ENCODE measurements around the gene SNIP1.

SNIP1 gene

DNA sequence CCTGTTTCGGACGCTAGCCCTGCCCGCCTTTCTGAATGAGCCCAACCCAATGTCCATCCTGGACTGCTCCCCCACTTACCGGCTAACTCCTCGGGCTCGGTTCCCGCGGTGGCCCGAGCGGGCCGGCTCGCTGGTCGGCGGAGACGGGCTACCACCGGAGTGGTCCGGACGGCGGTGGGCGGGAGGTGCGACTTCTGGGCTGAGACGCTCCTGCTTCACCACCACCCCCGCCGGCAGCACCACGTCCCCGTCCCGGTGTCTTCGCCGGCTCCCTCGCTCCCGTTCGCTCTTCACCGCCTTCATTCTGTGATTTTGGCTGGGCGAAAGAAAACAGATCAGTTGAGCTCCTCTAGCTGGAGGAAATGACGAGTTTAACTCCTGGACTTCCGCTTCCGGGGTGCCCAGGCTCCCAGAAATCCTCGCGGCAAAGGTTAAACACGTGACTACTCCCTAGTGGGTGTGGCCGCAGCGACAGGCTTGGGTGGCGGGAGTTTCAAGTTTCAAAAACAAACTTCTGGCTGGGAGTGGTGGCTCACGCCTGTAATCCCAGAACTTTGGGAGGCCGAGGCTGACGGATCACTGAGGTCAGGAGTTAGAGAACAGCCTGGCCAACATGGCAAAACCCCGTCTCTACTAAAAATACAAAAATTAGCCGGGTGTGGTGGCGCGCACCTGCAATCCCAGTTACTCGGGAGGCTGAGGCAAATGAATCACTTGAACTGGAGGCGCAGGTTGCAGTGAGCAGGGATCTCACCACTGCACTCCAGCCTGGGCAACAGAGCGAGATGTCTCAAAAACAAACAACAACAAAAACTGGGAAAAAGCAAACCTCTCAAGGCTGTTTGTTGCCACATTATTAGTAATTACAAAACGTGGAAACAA lies at the start of gene SNIP1:
SNIP1 (minus strand) TSS at position 367 of the 882 bp plus-strand sequence; CDS start at position 303, 64 bp downstream.
- peak within 1 kb of the TSS; percentile 97 for H3K27ac Mint-ChIP-seq

GRCh38 chr1:37602750-37603694 lies 48.9 kb upstream of the SNIP1 start:
- H3K27ac Mint-ChIP-seq = no peak overlapping the region
- no peak overlapping the region for H3K4me3 Mint-ChIP-seq
- TF ChIP-seq, protein P1, sequence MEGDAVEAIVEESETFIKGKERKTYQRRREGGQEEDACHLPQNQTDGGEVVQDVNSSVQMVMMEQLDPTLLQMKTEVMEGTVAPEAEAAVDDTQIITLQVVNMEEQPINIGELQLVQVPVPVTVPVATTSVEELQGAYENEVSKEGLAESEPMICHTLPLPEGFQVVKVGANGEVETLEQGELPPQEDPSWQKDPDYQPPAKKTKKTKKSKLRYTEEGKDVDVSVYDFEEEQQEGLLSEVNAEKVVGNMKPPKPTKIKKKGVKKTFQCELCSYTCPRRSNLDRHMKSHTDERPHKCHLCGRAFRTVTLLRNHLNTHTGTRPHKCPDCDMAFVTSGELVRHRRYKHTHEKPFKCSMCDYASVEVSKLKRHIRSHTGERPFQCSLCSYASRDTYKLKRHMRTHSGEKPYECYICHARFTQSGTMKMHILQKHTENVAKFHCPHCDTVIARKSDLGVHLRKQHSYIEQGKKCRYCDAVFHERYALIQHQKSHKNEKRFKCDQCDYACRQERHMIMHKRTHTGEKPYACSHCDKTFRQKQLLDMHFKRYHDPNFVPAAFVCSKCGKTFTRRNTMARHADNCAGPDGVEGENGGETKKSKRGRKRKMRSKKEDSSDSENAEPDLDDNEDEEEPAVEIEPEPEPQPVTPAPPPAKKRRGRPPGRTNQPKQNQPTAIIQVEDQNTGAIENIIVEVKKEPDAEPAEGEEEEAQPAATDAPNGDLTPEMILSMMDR (IDR thresholded peaks at IDR 0.05) = peak; percentile 71
- H3K9me3 Mint-ChIP-seq = no peaks in the 10 kb centered on the region
- peaks cover 5% of the 10 kb centered on the region for H3K4me1 Mint-ChIP-seq
- DNase-seq = peak; percentile 55
- peaks cover 52% of the 10 kb centered on the region for H3K27me3 Mint-ChIP-seq (ENCODE audit: low read depth, poor library complexity)
- H3K36me3 Mint-ChIP-seq (ENCODE audit: low read depth) = no peaks in the 10 kb centered on the region

More for the DNA sequence above, at the start of gene SNIP1:
- DNase-seq = peak; percentile 82
- TF ChIP-seq, protein P1 (IDR thresholded peaks at IDR 0.05) = no peak
- no peaks in the 10 kb centered on the region for H3K27me3 Mint-ChIP-seq (ENCODE audit: low read depth, poor library complexity)
- peaks cover 53% of the 10 kb centered on the region for H3K4me1 Mint-ChIP-seq
- H3K9me3 Mint-ChIP-seq = peaks cover 12% of the 10 kb centered on the region
- H3K4me3 Mint-ChIP-seq = peak within 1 kb of the TSS; percentile 99
- peaks cover 34% of the 10 kb centered on the region for H3K36me3 Mint-ChIP-seq (ENCODE audit: low read depth)

GRCh38 chr1:37601441-37601840 lies 47.3 kb upstream of the SNIP1 start:
- no peaks in the 10 kb centered on the region for H3K9me3 Mint-ChIP-seq
- no peak overlapping the region for H3K27ac Mint-ChIP-seq
- H3K4me1 Mint-ChIP-seq = peaks cover 9% of the 10 kb centered on the region
- H3K36me3 Mint-ChIP-seq (ENCODE audit: low read depth) = no peaks in the 10 kb centered on the region
- peaks cover 63% of the 10 kb centered on the region for H3K27me3 Mint-ChIP-seq (ENCODE audit: low read depth, poor library complexity)
- H3K4me3 Mint-ChIP-seq = no peak overlapping the region
- DNase-seq = no peak
- TF ChIP-seq, protein P1 (IDR thresholded peaks at IDR 0.05) = no peak

- no peak overlapping the region for H3K4me3 Mint-ChIP-seq
- no peak for DNase-seq
- peaks cover 73% of the 10 kb centered on the region for H3K27me3 Mint-ChIP-seq (ENCODE audit: low read depth, poor library complexity)
- TF ChIP-seq, protein P1 (IDR thresholded peaks at IDR 0.05) = no peak
- H3K4me1 Mint-ChIP-seq = peaks cover 23% of the 10 kb centered on the region
- H3K36me3 Mint-ChIP-seq (ENCODE audit: low read depth) = no peaks in the 10 kb centered on the region
- no peaks in the 10 kb centered on the region for H3K9me3 Mint-ChIP-seq
- no peak overlapping the region for H3K27ac Mint-ChIP-seq
These were observed 45.8 kb upstream of the SNIP1 start for GRCh38 chr1:37599940-37600339.

DNA sequence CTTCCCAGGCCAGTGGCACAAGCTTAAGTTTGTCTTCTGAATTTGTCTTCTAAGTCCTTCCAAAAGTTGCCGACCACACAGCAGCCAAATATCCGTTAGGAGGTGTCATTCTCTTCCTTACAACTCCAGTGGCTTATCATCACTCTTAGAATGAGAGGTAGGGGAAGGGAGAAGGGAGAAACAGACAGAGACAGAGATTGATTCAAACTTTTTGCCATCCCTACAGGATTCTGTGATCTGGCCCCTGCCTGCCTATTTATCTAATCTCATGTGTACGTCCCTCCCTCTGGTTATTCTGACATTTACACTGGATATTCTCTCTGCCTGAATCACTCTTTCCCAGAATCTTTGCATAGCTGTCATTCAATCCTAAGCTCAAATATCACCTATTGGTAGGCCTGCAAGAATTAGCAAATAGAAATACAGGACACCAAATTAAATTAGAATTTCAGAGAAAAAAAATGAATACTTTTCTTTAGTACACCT lies 42.1 kb upstream of the SNIP1 start:
- no peak for DNase-seq
- Mint-ChIP-seq H3K27ac (no peak overlapping the region), H3K27me3 (ENCODE audit: low read depth, poor library complexity) (peaks cover 51% of the 10 kb centered on the region), H3K36me3 (ENCODE audit: low read depth) (peaks cover under 1% of the 10 kb centered on the region), H3K9me3 (no peaks in the 10 kb centered on the region), H3K4me1 (peaks cover 32% of the 10 kb centered on the region), H3K4me3 (peak overlapping the region; percentile 99)
- TF ChIP-seq, protein P1 (IDR thresholded peaks at IDR 0.05) = no peak
